H1 (cell line): ENCODE data around the gene PPP2R2C. TPM values are rescaled to one million over a fixed set of nuclear protein-coding genes. Genes with fewer than 3 reads are reported as not detected.

Source experiments
- CTCF ChIA-PET: fragments of 300-600 bp; sonication (Branson Sonifier 250); formaldehyde crosslinking; loops from one replicate; lab custom pipeline; 2021; ENCODE audit not compliant: partially characterized antibody; lab: Charles Lee
- POLR2A ChIA-PET: fragments of 300-600 bp; sonication (Branson Sonifier 250); formaldehyde crosslinking; loops from one replicate; lab custom pipeline; 2021; ENCODE audit warnings: inconsistent platforms; ENCODE audit not compliant: partially characterized antibody; lab: Charles Lee
- DNase-seq, 2 experiments: peaks; one replicate each; pipeline versions ENCODE4 v3.0.0 to v3.0.0-alpha.2; 2010 to 2022; ENCODE audit warnings: low spot score in 2 of 2, low read depth in 1 of 2, mixed read lengths in 1 of 2
- FAIRE-seq: peaks from 2 replicates; lab custom pipeline; 2011; peaks lifted over from hg19 to GRCh38; lab: Jason Lieb, UNC
- H2AFZ ChIP-seq: 2 replicates; pipeline ENCODE4 v1.8.1; 2012; ENCODE audit warnings: low read length, inconsistent platforms
- H2AK5ac ChIP-seq: 2 replicates; pipeline ENCODE4 v1.6.1; 2013; ENCODE audit warnings: low read depth, low read length
- H2BK120ac ChIP-seq: replicated peaks from 2 replicates; pipeline ENCODE3; 2013; ENCODE audit warnings: low read depth, low read length, inconsistent platforms
- H2BK12ac ChIP-seq: 2 replicates; pipeline ENCODE4 v1.6.1; 2013; ENCODE audit warnings: low read depth, low read length
- H2BK15ac ChIP-seq: 2 replicates; pipeline ENCODE4 v1.6.1; 2013; ENCODE audit warnings: low read length
- H2BK20ac ChIP-seq: 2 replicates; pipeline ENCODE4 v1.6.1; 2013; ENCODE audit warnings: low read length
- H2BK5ac ChIP-seq: 2 replicates; pipeline ENCODE4 v1.6.1; 2013; ENCODE audit warnings: low read depth, low read length
- H3K14ac ChIP-seq: 2 replicates; pipeline ENCODE4 v1.6.1; 2013; ENCODE audit warnings: inconsistent platforms; ENCODE audit not compliant: insufficient read length
- H3K18ac ChIP-seq: 2 replicates; pipeline ENCODE4 v1.6.1; 2013; ENCODE audit warnings: low read length; ENCODE audit errors: extremely low read depth
- H3K23ac ChIP-seq: 2 replicates; pipeline ENCODE4 v1.6.1; 2013; ENCODE audit warnings: inconsistent platforms; ENCODE audit not compliant: insufficient read length
- H3K23me2 ChIP-seq: 2 replicates; pipeline ENCODE4 v1.6.1; 2013; ENCODE audit warnings: low read depth, low read length
- H3K27ac ChIP-seq: 2 replicates; pipeline ENCODE4 v1.6.1; 2011; ENCODE audit warnings: low read depth, low read length, inconsistent platforms
- H3K27me3 ChIP-seq, 4 experiments: replicated peaks in 1 of 4; 1 replicate in 1 of 4; 2 replicates in 3 of 4; pipeline versions ENCODE4 v1.6.1 to v1.8.1; 2011 to 2013; ENCODE audit warnings: low read length in 3 of 4, mild to moderate bottlenecking in 3 of 4, inconsistent platforms in 2 of 4, mixed read lengths in 2 of 4, moderate library complexity in 1 of 4; ENCODE audit not compliant: control insufficient read depth in 3 of 4, insufficient read depth in 3 of 4; ENCODE audit errors: extremely low read depth in 1 of 4
- H3K36me3 ChIP-seq, 4 experiments: 2 replicates each; pipeline versions ENCODE4 v1.6.1 to v1.8.1; 2011 to 2013; ENCODE audit warnings: mild to moderate bottlenecking in 4 of 4, low read length in 3 of 4, moderate library complexity in 2 of 4, control low read depth in 1 of 4, inconsistent platforms in 1 of 4; ENCODE audit not compliant: insufficient read depth in 4 of 4, control insufficient read depth in 2 of 4
- H3K4ac ChIP-seq: replicated peaks from 2 replicates; pipeline ENCODE3; 2013; ENCODE audit warnings: low read length, low read depth, mixed read lengths, inconsistent platforms; ENCODE audit not compliant: insufficient read length
- H3K4me1 ChIP-seq, 4 experiments: replicated peaks in 1 of 4; 1 replicate in 1 of 4; 2 replicates in 3 of 4; pipeline versions ENCODE4 v1.6.1 to v1.8.1; 2011 to 2013; ENCODE audit warnings: low read length in 3 of 4, inconsistent platforms in 2 of 4, mixed read lengths in 1 of 4; ENCODE audit not compliant: insufficient read depth in 4 of 4, control insufficient read depth in 3 of 4
- H3K4me2 ChIP-seq, 2 experiments: 2 replicates each; pipeline versions ENCODE4 v1.6.1 to v1.8.1; 2011 to 2013; ENCODE audit warnings: low read depth in 2 of 2, low read length in 2 of 2, control low read depth in 1 of 2, inconsistent platforms in 1 of 2, mild to moderate bottlenecking in 1 of 2; ENCODE audit not compliant: insufficient read depth in 1 of 2
- H3K4me3 ChIP-seq, 4 experiments: fragments of 200-600, 300-600 bp in 1 of 4; sonication (generic), shearing (Covaris generic), sonication (Bioruptor Twin) in 1 of 4; 2 replicates each; pipeline versions ENCODE4 v1.5.1 to v1.8.1; 2011 to 2016; ENCODE audit warnings: low read length in 4 of 4, low read depth in 3 of 4, control low read depth in 2 of 4, inconsistent platforms in 2 of 4, mild to moderate bottlenecking in 2 of 4, mixed read lengths in 1 of 4, moderate library complexity in 1 of 4; ENCODE audit not compliant: insufficient read depth in 2 of 4; ENCODE audit errors: extremely low read depth in 1 of 4
- H3K56ac ChIP-seq: replicated peaks from 2 replicates; pipeline ENCODE3; 2013; ENCODE audit warnings: low read depth, mild to moderate bottlenecking, mixed read lengths, low read length, inconsistent platforms; ENCODE audit not compliant: insufficient read length
- H3K79me1 ChIP-seq: 2 replicates; pipeline ENCODE4 v1.6.1; 2013; ENCODE audit warnings: low read depth, low read length, control low read depth
- H3K79me2 ChIP-seq, 2 experiments: 2 replicates each; pipeline versions ENCODE4 v1.6.1 to v1.8.1; 2012 to 2013; ENCODE audit warnings: low read length in 2 of 2, mild to moderate bottlenecking in 2 of 2, inconsistent platforms in 1 of 2; ENCODE audit not compliant: insufficient read depth in 2 of 2, control insufficient read depth in 1 of 2
- H3K9ac ChIP-seq, 4 experiments: replicated peaks in 1 of 4; 1 replicate in 1 of 4; 2 replicates in 3 of 4; pipeline versions ENCODE4 v1.6.1 to v1.8.1; 2011 to 2013; ENCODE audit warnings: low read depth in 3 of 4, low read length in 3 of 4, control low read depth in 2 of 4, mild to moderate bottlenecking in 2 of 4, moderate library complexity in 2 of 4, inconsistent platforms in 1 of 4; ENCODE audit errors: extremely low read depth in 1 of 4
- H3K9me3 ChIP-seq, 2 experiments: 2 replicates each; pipeline versions ENCODE4 v1.6.1 to v1.8.1; 2012 to 2013; ENCODE audit warnings: mild to moderate bottlenecking in 2 of 2, moderate library complexity in 2 of 2, control low read depth in 1 of 2, inconsistent platforms in 1 of 2, low read depth in 1 of 2, low read length in 1 of 2, mixed read lengths in 1 of 2; ENCODE audit not compliant: insufficient read depth in 2 of 2
- H4K20me1 ChIP-seq, 2 experiments: replicated peaks in 1 of 2; 2 replicates each; pipeline versions ENCODE3 to v1.8.1; 2011 to 2013; ENCODE audit warnings: inconsistent platforms in 2 of 2, low read length in 2 of 2, mild to moderate bottlenecking in 1 of 2; ENCODE audit not compliant: insufficient read depth in 2 of 2, control insufficient read depth in 1 of 2
- H4K5ac ChIP-seq: 2 replicates; pipeline ENCODE4 v1.6.1; 2013; ENCODE audit warnings: low read length, low read depth, mixed read lengths, inconsistent platforms; ENCODE audit not compliant: insufficient read length
- H4K8ac ChIP-seq: 2 replicates; pipeline ENCODE4 v1.8.0; 2013; ENCODE audit warnings: mild to moderate bottlenecking, moderate library complexity, low read length, inconsistent platforms; ENCODE audit not compliant: insufficient read depth; ENCODE audit errors: extremely low read depth
- H4K91ac ChIP-seq: replicated peaks from 2 replicates; pipeline ENCODE3; 2013; ENCODE audit warnings: low read length, mixed read lengths, inconsistent platforms; ENCODE audit not compliant: insufficient read length
- ATF2 ChIP-seq: IDR thresholded peaks from 2 replicates; pipeline ENCODE4 v1.6.1; 2012; ENCODE audit warnings: low read length, inconsistent platforms
- POLR2AphosphoS5 ChIP-seq: IDR thresholded peaks from 2 replicates; pipeline ENCODE4 v1.6.1; 2011; ENCODE audit warnings: low read depth, low read length
- RAD21 ChIP-seq, 2 experiments: IDR thresholded peaks in 1 of 2; conservative IDR thresholded peaks in 1 of 2; 2 replicates each; pipeline ENCODE4 v1.6.1; 2011; ENCODE audit warnings: low read depth in 2 of 2, low read length in 2 of 2, improper control_type of control experiment in 1 of 2, inconsistent platforms in 1 of 2, mild to moderate bottlenecking in 1 of 2, moderate library complexity in 1 of 2
- SAP30 ChIP-seq: fragments of 300-600 bp; sonication (generic); IDR thresholded peaks from 2 replicates; pipeline ENCODE4 v1.7.1; 2012; ENCODE audit warnings: low read length, moderate library complexity, mild to moderate bottlenecking, inconsistent platforms; ENCODE audit not compliant: insufficient read depth, insufficient replicate concordance
- SIN3A ChIP-seq, 2 experiments: IDR thresholded peaks in 1 of 2; conservative IDR thresholded peaks in 1 of 2; 2 replicates each; pipeline ENCODE4 v1.6.1; 2011 to 2012; ENCODE audit warnings: low read length in 2 of 2, improper control_type of control experiment in 1 of 2, low read depth in 1 of 2, mild to moderate bottlenecking in 1 of 2
- TAF7 ChIP-seq: optimal IDR thresholded peaks from 2 replicates; pipeline ENCODE3; 2011; ENCODE audit warnings: low read depth, mild to moderate bottlenecking, inconsistent platforms, low read length, moderate library complexity, borderline replicate concordance
- WGBS, 2 experiments: shearing (Covaris generic) in 1 of 2; methylation state at CpG; one replicate each; pipeline versions ENCODE4 v1.1.6 to v1.1.7; 2013 to 2015; ENCODE audit warnings: low lambda C conversion rate in 2 of 2, mixed read lengths in 2 of 2, inconsistent platforms in 1 of 2, low coverage in 1 of 2, missing lambda C conversion rate in 1 of 2; ENCODE audit not compliant: insufficient replicate concordance in 2 of 2, insufficient coverage in 1 of 2, insufficient read length in 1 of 2; ENCODE audit errors: extremely low coverage in 1 of 2, missing lambda C conversion rate in 1 of 2; 5-methylcytosine and 5-hydroxymethylcytosine counted together
- polyA plus RNA-seq, 7 experiments: library from polyadenylated mRNA; depleted of rRNA in 3 of 7; stranded (reverse) in 5 of 7; unstranded in 2 of 7; fragments of >200 nt in 5 of 7; fragments of 200-250 nt in 2 of 7; gene quantifications; 1 replicate in 5 of 7; 2 replicates in 1 of 7; 4 replicates in 1 of 7; pipeline versions ENCODE4 v1.2.1 to v1.2.3, GENCODE V29; 2011 to 2013; ENCODE audit warnings: missing spikeins in 2 of 7, mixed read lengths in 2 of 7
- total RNA-seq: library from RNA; stranded (reverse); fragmentation: NEBNext Ultra II Directional; extraction: Animal tissue kit (Norgen Biotek cat#: 25700); gene quantifications from 2 replicates; pipeline ENCODE4 v1.2.1, GENCODE V29; 2021

The PPP2R2C gene
- total and polyA plus RNA-seq, 2 of the 8 experiments (the other 6 are each of a cell fraction or from before 2014, with no cell fraction given), result 6.4 TPM

GRCh38 chr4:6422866-6423265 is 49.5 kb downstream of the PPP2R2C start:
- Histone ChIP-seq H3K27ac (no peak overlapping the region), H3K56ac (no peak overlapping the region), H3K18ac (no peak overlapping the region), H3K23ac (no peak overlapping the region), H4K91ac (no peak overlapping the region), H2BK15ac (no peak overlapping the region), H2BK12ac (no peak overlapping the region), H3K14ac (no peak overlapping the region), H3K23me2 (no peaks in the 10 kb centered on the region; the same call in 1 of the 2 replicates), H2BK5ac (no peak overlapping the region), H2AK5ac (no peak overlapping the region), H2AFZ (no peak overlapping the region), H3K79me2 (no peaks in the 10 kb centered on the region), H3K9me3 (no peaks in the 10 kb centered on the region), H2BK20ac (no peak overlapping the region), H3K4me3 (no peak overlapping the region), H3K27me3 (no peaks in the 10 kb centered on the region), H3K79me1 (no peaks in the 10 kb centered on the region), H3K4ac (no peak overlapping the region), H4K8ac (no peak overlapping the region), H3K4me2 (no peak overlapping the region), H2BK120ac (no peak overlapping the region), H3K4me1 (no peaks in the 10 kb centered on the region), H3K36me3 (no peaks in the 10 kb centered on the region), H3K9ac (no peak overlapping the region), H4K20me1 (peaks cover 0 to 3% of the 10 kb centered on the region in 2 experiments), H4K5ac (no peak overlapping the region)
- CTCF ChIA-PET, result interaction anchor here (1.0 kb wide), 1 partner anchor 159 kb away, joined by 3 read pairs; no protein-coding TSS in a partner anchor
- DNase-seq (no peak), FAIRE-seq (no peak)
- TF ChIP-seq ATF2, result no peak
- TF ChIP-seq SIN3A (conservative IDR thresholded peaks at IDR 0.05 in 1 of 2, IDR thresholded peaks at IDR 0.05 in 1 of 2; ENCODE audit: low read depth in 1 of 2, low read length in 2 of 2), result no peak
- TF ChIP-seq TAF7, result no peak
- no peak for TF ChIP-seq SAP30
- TF ChIP-seq POLR2AphosphoS5, result no peak
- no peak for TF ChIP-seq RAD21 (IDR thresholded peaks at IDR 0.05 in 1 of 2, conservative IDR thresholded peaks at IDR 0.05 in 1 of 2; ENCODE audit: low read depth in 2 of 2, low read length in 2 of 2)
- POLR2A ChIA-PET, result no interaction called here
- 92% methylated on average over 3 of the region's 3 CpGs; no CpG with 5 or more reads in 1 of the 2 experiments for WGBS, 2 experiments
